ENCODE measurements around the gene AIF1L.
"Not testable (repeated sequence)": the region's sequence is repeated elsewhere in the genome, so short reads cannot be mapped to it uniquely, and the experiment has no call there.

AIF1L gene

DNA sequence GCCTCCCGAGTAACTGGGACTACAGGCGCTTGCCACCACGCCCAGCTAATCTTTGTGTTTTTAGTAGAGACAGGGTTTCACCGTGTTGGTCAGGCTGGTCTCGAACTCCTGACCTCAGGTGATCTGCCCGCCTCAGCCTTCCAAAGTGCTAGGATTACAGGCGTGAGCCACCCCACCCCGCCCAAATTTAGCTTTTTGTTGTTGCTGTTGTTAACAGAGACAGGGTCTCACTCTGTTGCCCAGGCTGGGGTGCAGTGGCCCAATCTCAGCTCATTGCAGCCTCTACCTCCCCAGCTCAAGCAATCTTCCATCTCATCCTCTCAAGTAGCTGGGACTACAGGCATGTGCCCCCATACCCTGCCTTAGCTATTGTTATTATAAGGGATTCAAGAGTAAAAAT is 3.5 kb downstream of the AIF1L start:
- DNase-seq, result not testable (repeated sequence)

DNA sequence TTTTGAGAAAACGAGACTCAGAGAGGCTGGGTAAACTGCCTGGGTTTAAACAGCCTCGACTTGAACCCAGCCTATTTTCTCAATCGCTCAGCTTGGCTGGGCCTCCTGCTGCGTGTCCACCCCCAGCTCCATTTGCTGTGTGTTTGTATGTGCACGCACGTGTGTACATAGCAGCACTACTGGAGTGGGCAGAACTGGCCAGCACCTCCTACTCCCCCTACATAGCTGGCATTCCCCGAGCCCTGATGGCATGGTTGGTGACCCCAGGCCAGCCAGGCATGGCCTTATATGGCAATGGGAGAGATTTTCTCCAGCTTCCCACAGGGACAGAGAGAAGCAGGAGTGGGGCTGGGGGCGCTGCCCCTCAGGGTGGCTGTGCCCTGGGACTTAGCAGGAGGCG is 4.1 kb downstream of the AIF1L start:
- DNase-seq, result no peak

DNA sequence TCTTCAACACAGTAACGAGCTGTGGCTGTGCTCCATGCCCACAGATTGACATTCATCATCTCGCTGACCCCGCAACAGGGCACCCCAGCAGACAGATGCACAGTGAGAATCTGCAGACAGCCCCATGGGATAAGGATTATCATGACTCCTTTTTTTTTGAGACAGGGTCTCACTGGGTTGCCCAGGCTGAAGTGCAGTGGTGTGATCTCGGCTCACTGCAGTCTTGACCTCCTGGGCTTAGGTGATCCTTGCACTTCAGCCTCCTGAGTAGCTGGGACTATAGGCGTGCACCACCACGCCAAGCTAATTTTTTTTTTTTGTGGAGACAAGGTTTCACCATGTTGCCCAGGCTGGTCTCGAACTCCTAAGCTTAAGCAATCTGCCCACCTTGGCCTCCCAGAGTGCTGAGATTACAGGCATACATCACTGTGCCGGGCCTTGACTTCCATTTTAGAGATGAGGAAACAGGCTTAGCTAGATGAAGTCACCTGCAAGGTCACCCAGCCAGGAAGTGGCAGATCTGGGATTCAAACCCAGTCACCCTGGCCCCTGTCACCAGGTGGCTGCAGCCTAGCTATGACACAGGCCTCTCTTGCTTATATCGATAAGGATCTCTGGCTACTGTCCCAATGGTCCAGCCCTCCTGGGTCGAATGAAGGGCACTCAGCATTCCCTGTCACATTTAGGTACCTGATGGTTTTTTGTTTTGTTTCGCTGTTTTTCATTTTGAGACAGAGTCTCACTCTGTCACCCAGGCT is 5.1 kb downstream of the AIF1L start:
- DNase-seq, result no peak

DNA sequence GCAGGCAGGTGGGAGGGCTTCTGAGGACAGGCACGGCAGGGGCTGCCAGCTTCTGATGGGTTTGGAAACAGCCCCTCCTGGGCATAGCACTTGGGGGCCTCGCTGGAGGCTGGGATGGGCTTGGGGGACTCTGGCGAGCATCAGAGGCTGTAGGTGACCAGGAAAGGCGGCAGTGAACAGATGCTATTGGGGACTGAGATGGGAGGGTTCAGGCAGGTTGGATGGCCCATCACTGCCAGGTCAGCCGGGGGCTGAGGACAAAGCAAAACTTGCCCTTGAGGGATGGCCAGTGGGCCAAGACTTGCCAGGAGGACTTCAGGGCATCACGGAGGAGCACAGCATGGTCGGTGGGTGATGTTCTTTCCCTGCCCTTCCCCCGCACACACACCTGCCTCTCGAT is 6.7 kb downstream of the AIF1L start:
- no peak for DNase-seq

DNA sequence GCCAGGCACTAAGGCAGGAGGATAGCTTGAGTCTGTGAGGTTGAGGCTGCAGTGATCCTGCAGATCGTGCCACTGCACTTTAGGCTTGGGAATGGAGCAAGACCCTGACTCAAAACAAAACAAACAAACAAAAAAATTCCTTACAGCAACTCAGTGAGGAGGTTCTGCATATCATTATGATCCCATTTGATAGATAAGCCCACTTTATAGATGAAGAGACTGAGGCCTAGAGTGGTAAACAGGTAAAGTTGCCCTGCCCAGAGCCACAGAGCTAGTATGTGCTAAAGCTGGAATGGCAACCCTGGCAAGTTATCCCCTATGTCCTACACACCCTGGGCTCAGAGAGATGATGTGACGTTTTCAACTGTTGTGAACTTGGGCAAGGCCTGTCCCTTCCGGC is 7.2 kb downstream of the AIF1L start:
- DNase-seq, result no peak

GRCh38 chr9:131104016-131104740 is 7.8 kb downstream of the AIF1L start:
- DNase-seq, result no peak

- no peak for DNase-seq
Measured at GRCh38 chr9:131105952-131106351, 9.6 kb downstream of the AIF1L start.

DNA sequence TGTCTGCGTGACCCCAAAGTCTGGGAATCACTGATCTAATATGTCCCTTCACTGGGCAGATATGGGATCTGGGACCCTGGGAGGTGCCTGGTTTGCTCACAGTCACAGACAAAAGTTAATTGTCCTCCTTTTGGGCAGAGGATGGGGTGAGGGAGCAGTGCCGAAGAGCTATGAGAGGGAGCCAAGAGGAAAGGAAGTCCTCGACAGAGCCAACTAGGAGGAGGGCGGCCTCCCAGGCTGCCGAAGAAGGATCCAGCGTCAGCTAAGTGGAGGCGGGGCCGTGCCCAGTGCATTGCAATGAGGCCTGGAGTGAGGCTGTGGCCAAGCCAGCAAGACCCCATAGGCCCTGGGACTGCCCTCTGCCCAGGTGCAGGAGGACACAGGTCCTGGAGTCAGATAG is 11.4 kb downstream of the AIF1L start:
- no peak for DNase-seq

DNA sequence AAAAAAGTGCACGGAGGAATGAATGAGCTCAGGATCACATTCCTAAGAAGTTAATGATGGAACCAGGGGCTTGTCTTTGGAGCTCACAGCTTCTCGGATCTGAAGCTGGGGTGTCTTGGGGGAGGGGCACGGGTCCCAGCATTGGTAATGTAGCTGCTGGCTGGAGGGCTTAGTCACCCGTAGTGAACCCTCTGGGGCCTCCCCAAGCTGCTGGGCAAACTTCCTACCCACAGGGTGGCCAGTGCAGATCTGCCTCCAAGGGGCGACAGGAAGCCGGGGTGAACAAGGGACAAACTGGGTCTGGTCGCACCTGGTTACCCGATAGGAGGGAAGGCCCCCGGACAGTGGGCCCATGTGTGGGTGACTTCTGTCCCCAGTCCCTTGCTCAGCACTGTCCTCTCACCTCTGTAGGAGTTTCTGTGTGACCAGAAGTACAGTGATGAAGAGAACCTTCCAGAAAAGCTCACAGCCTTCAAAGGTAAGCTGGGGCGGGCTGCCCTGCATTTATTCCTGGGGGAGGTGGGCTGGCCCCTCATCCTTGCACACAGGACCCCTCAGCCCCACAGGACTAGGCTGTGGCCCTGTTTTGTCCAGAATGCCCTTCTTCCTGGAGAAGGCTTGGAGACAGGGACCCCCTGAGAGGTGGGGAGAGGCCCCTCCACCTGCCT is 15.0 kb downstream of the AIF1L start:
- no peak for DNase-seq

DNA sequence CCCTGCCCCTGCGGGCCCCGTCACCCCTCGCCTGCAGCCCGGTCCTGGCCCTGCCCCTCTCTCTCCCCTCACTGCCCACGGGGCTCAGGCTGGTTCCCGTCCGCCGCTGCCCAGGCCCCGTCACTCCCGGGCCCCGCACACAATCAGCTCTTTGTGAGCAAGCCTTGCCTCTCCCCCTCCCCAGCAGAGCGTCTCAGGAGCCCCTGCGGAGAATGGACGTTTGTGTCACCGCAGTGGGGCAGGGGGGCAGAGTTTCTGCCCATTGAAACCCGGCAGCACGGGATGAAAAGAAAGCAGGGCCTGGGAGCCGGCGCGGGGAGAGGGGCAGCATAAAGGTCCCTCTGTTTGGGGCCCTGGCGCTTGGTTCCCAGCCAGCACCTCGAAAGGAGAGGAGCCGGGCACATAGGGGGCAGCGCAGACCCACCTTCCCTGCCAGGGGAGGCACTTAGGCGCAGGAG is 15.6 kb downstream of the AIF1L start:
- DNase-seq, result no peak

DNA sequence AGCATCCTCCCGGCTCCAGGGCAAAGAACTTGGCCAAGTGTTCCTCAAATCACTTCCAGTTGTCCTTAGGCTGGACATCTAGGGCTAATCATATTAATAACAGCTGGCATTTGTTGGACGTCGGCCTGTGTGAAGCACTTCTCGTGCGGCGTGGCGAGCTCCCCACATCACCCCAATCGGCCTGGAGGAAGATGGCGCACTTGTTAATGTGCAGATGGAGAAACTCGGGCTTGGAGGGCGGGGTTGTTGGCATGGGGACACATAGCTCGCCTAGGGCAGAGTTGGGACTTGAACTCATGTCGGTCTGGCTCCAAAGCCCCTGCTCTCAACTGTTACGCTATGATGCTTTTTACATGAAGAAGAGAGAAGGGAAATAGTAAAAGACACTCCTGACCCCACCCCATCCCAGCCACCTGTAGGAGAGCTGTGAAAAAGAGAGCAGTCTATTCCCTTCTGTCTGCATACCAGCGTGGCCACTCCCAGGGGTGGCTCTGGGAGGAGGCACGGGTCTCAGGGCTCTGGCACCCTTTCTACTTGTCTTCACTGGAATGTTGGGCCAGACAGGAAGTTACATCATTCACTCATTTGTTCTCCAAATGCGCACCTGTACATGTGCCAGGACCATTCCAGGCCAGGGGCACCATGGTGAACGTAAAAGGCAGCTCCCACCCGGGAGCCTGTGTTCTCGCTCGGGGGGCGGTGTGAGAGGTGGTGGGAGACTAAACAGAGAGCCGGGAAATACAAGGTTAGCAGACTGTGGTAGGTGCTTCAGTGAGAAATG is 16.2 kb downstream of the AIF1L start:
- DNase-seq, result no peak

GRCh38 chr9:131113655-131114054 is 17.3 kb downstream of the AIF1L start:
- no peak for DNase-seq

DNA sequence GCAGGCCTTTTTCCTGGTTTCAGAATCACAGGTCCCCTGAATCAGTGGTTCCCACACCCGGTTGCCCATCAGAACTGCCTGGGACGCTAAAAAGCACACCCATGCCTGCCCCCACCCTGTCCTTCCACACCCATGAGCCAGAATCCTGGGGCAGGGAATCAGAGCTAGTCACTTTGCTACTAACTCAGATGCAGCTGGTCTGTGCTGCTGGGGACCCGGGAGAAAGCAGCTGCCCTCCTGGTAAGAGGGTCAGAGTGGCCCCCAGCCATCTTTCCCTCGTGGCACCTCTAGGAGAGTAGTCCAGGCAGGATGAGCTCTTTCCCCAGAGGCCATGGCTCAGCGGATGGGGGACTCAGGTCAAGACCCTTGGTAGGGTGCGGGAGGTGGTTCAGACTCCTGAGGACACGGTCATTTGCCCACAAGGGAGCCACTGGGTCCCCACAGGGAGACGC is 17.8 kb downstream of the AIF1L start:
- DNase-seq, result no peak

GRCh38 chr9:131115360-131115742 is 19.0 kb downstream of the AIF1L start:
- DNase-seq, result not testable (repeated sequence)

DNA sequence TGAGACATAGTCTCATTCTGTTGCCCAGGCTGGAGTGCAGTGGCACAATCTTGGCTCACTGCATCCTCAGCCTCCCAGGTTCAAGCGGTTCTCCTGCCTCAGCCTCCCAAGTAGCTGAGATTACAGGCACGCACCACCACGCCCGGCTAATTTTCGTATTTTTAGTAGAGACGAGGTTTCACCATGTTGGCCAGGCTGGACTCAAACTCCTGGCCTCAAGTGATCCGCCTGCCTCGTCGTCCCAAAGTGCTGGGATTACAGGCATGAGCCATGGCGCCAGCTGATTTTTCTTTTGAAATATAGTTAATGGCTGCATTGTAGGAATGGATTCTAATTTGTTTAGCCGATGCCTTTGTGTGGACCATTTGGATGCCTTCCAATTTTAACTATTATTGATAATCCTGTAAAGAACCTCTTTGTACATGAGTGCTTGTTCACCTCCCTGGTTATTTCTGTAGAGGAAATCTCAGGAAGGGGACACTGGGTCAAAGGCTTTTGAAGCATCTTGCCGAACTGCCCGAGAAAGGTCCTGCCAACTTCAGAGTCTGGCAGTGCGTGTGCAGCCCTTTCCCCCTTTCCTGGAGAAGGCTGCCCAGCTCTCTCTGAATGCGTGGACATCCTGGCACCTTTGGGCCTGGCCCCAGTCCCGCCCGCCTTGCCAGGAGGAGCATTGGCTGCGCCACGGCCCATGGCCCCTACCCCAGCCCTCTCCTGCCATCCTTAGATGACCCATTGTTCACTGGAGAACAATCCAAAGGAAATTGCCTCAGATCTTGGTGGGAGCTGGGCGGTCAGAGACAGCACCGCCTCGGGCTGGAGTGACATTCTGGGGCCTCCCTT is 20.2 kb downstream of the AIF1L start:
- no peak for DNase-seq

DNA sequence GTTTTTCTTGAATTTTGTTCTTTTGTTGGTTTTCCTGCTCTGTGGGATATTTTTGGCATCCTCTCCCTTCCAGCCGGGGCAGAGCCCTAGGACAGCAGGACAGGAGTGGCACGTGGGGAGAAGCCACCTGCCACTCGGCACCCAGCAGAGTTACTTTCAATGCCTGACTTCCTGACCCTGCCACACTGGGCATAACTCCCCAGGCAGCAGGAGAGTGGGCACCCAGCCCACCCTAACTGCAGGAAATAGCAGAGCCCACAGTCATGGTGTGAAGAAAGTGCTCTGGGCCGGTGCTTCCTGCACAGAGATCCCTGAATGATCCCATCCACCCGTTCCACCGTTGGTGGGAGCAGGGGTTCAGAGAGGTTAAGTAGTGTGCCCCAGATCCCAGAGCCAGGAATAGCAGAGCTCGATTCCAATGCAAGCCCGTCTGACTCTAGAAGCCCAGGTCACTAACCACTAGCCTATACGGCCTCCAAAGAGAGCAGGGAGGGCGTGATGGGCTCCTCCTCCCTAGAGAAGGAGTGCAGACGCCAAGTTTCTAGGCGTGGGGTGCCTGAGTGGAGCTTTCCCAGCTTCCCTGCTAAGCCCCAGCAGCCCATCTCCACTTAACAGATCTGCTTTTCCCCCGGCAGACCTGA is 20.9 kb downstream of the AIF1L start:
- no peak for DNase-seq

DNA sequence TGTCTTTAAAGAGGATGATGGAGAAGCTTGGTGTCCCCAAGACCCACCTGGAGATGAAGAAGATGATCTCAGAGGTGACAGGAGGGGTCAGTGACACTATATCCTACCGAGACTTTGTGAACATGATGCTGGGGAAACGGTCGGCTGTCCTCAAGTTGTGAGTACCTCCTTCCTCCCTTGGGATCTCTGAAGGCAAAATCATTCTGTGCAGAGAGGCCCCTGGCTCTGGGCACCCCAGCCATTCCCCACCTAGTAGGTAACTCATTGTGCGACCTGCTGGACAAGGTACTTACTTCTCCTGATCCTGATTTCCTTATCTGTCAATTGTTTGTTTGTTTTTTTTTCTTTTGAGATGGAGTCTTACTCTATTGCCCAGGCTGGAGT is 21.4 kb downstream of the AIF1L start:
- no peak for DNase-seq

GRCh38 chr9:131119600-131119999 is 23.3 kb downstream of the AIF1L start:
- DNase-seq, result no peak

GRCh38 chr9:131120620-131121228 is 24.4 kb downstream of the AIF1L start:
- no peak for DNase-seq

DNA sequence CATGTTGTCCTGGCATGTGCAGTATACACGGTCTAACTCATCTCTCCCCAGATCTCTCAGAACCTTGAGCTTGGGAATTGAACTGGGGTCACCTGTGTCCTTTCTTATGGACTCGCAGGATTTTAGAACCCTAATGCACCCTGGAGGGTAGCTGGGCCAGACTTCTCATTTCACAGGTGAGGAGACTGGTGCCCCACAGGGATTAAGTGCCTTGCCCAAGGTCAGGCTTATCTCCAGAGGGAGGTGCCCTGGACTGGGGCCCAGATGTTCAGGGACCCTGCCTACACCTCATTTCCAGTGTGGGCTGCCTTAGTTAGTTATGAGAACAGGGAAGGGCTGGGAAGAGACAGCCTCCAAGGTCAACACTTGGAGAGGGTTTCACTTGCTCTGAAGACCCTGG is 25.0 kb downstream of the AIF1L start:
- no peak for DNase-seq

DNA sequence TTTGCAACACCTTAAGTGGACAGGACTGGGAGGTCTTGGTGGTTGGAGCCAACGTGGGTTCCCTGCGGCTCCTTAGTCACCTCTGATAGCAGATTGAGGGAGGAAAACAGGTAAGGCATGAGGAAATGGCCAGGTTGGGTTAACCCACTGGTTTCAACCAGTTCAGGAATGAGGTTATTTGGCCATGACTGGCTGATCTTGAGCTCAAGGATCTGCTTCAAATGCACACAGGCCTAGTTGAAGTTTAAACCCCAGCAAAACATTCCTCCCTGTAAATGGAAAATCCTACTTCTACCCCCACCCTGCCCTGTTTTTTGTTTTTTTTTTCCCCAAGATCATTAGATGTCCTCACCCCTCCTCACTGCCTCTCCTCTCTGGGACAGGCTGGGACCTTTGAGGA is 25.8 kb downstream of the AIF1L start:
- no peak for DNase-seq

DNA sequence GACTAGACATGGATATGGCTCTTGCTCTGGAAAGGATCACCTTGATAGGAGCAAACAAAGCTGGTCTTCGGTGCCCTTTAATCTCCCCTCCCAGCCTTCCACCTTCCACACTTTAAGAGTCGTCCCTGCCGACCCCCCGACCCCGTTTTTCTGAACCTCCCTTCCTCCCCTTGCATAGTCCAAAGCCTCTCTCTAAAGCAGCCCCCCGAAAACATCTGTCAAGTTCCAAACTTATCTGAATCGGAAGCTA is 28.6 kb downstream of the AIF1L start:
- DNase-seq, result no peak
